ELR (cell line): ENCODE results near the gene ANKRD52.
A peak's percentile ranks its signal among the peaks of the same experiment; 100 is the strongest.

Experiments used
- DNase-seq: peaks from one replicate; pipeline ENCODE4 v3.0.0-alpha.2; 2015; ENCODE audit warnings: low read depth

Gene ANKRD52

DNA sequence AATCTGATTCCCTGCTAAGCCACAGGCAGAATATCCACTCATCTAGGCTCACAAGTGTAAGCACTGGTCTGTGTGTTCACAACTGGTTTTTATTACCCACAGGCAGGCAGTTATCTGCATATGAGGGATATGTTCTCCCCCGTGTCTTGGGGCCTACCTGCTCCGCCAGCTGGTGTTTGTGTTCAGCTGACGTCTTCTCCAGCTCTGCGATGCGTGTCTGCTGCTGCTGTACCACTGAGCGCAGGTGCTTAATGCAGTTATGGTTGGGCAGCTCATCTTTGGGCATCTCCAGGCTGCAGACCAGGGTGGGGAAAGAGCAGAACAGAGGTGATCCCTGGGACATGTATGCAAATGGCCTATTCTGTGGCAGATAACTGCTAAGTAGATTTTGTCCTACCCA is 50.2 kb downstream of the ANKRD52 start:
- DNase-seq, result no peak

DNA sequence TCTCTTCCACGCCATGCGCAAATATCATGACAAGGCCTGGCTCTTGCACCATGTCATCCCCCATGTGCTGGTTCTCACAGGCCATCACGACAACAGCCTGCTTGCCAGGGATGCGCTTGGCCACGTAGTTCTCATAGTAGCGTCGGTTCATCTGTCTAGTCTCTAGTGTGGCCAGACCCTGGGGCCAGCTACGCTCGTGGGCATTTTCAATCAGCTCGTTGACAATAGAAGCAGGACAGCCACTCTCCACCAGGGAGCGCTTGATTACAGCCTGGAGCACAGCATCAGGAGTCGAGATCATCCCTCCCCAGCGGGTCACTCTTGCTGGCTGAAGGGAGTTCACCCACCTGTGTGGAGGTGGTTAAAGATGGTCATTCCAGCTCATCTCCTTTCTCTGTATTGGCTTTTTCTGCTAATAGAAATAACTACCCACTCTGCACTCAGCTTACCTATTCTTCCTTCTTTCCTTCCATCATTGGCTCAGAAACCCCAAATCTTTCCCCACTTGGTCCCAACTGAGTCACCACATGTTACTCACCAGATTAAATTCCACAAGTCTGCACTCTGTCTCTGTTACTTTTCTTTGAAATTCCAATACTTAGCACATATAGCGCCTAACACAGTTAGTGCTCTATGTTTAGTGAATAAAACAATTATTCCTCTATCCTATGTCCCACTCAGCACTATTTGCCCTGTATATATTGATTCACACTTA is 51.6 kb downstream of the ANKRD52 start:
- peak; percentile 76 for DNase-seq

DNA sequence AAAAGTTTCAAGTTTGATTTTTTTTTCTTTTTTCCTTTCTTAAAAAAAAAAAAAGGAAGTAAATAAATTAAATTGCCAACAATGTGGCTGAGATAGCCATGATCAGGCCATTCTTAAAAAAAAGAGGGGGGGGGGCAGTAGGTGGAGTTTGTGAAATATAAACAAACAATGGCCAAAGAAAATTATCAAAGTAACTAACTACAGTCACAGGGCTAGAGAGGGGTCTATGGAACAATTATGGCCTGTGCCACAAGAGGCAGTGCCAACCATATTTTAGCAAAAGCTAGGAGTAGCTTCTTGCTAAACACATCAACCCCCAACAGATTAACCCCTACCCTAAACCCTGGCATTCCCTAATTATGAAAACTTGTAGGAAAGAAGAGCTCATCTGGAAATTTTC is 52.7 kb downstream of the ANKRD52 start:
- DNase-seq, result no peak

- no peak for DNase-seq
Observed at GRCh38 chr12:56204275-56204674, 53.9 kb downstream of the ANKRD52 start.

- DNase-seq, result no peak
Observed at GRCh38 chr12:56202838-56203237, 55.3 kb downstream of the ANKRD52 start.

DNA sequence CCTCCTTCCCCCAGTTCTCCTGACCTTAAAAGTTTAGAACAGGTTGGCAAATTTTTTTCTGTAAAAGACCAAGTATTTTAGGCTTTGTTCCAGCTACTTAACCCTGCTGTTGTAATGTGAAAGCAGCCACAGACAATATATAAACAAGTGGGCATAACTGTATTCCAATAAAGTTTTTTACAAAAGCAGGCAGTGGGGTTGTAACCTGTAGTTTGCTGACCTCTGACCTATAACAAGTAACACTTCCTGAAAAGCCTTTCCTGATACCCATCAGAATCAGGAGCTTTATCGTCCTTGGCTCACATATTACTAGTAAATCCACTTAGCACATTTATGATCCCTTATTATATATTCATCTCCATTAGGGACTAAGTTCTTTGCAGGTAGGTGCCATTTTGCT is 55.8 kb downstream of the ANKRD52 start:
- no peak for DNase-seq

- DNase-seq, result no peak
Observed at GRCh38 chr12:56198836-56199235, 59.3 kb downstream of the ANKRD52 start.

DNA sequence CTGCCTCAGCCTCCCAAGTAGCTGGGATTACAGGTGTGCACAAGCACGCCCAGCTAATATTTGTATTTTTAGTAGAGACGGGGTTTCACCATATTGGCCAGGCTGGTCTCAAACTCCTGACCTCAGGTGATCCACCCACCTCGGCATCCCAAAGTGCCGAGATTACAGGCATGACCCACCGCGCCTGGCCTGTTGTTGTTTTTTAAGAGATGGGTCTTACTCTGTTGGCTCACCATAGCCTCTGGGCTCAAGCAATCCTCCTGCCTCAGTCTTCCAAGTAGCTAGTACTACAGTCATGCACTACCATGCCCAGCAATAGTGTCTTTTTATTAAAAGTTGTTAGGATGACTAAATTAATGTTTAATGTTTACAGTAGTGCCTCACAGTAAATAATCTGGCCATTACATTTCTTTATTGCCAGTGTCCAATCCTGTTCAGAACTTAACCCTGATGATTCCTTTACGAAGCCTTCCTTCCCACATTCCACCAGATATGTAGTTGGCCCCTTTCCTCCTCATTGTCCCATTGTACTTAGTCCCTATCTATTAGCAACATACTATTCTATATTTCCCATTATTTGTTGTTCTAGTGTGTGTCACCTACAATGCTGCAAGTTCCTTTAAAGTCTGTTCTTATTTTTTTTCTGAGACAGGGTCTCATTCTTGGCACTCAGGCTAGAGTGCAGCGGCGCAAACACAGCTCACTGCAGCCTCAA is 60.1 kb downstream of the ANKRD52 start:
- no peak for DNase-seq

DNA sequence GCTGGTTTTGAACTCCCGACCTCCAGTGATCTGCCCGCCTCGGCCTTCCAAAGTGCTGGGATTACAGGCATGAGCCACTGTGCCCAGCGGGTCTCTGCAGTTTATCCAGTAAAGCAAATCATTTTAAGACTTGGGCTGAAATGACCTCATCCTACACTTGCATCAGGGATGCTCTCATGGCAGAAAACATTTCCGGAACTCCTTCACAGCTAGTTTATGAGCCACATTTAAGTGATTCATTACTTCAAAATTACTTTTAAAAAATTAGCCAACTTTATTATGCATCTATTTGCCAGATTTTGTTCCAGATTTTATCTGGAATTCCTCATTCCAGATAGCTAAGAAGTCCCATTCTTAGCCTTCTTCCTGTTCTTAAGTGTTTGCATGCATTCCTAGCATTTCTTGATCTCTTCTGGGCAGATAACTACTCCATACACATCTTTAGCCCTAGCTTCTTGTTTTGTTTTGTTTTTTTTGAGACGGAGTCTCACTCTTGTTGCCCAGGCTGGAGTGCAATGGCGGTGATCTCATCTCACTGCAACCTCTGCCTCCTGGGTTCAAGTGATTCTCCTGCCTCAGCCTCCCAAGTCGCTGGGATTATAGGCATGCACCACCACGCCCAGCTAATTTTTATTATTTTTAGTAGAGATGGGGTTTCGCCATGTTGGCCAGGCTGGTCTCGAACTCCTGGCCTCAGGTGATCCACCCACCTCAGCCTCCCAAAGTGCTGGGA is 61.2 kb downstream of the ANKRD52 start:
- peak; percentile 95 for DNase-seq

DNA sequence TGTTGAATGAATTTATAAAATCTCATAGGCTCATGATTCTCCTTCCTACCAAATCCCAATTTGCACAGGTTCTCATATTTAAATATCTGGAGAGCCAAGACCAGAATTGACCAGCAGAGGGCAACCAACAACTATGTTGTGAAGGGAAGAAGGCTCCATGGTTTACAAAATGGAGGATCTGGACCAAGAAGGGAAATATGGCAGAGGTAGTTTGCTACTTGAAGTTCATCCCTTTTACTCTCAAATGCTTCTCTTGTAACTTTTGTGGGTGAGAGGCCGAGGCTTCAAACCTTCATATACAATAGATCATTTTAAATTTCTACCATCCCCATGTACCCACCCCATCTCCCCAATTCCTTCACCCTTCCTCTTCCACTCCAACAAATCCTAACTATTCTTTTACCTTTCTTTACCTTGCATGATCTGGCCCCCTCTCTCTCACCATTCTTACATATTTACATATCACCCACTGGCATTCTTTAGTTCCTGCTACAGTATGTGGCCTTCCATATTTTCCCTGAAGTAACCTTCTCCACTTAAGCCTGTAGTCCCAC is 65.1 kb downstream of the ANKRD52 start:
- peak; percentile 93 for DNase-seq

DNA sequence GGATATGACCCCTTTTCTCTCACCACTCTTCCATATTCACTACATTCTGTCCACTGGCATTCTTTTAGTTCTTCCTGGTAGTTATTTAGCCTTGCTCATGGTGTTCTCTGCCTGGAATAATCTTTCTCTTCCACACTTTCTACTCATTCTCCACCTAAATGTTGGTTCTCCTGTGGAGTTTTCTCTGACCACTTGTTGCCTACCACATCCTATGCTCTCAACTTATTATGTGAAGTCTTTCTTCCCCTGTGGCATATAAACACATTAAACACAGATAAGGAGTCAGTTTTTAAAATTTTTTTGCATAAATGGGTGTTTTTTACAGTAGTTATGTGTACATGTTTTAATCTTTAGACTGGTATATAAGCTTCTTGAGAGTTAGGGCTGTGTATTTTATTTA is 65.6 kb downstream of the ANKRD52 start:
- DNase-seq, result no peak

- DNase-seq, result no peak
Observed at GRCh38 chr12:56190695-56191155, 67.5 kb downstream of the ANKRD52 start.

DNA sequence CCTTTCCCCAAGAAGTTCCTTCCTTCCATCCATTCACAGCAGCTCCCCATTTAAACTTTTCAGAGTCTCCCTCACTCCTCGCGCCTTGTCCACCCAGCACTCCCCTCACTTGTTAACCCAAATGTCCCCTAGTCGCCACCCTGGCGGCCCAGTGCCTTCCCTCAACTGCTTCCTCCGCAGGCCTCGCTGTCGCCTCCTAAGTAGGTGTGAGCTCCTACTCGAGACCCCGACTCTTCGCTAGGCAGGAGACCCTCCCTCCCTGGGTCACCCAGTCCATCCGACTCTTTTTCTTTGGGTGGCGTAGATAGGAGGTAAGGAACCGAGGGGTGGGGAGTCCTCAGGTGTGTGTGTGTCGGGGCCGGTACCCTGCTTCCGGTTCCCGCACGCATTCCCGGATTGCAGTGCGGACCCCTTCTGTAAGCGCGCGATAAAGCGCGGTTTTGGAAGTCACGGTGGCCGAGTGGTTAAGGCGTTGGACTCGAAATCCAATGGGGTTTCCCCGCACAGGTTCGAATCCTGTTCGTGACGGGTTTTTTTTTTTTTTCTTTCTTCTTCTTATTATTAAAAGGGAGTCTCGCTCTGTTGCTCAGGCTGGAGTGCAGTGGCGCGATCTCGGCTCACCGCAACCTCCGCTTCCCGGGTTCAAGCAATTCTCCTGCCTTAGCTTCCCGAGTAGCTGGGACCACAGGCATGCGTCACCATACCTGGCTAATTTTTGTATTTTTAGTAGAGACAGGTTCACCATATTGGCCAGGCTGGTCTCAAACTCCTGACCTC is 68.1 kb downstream of the ANKRD52 start:
- peak; percentile 87 for DNase-seq

DNA sequence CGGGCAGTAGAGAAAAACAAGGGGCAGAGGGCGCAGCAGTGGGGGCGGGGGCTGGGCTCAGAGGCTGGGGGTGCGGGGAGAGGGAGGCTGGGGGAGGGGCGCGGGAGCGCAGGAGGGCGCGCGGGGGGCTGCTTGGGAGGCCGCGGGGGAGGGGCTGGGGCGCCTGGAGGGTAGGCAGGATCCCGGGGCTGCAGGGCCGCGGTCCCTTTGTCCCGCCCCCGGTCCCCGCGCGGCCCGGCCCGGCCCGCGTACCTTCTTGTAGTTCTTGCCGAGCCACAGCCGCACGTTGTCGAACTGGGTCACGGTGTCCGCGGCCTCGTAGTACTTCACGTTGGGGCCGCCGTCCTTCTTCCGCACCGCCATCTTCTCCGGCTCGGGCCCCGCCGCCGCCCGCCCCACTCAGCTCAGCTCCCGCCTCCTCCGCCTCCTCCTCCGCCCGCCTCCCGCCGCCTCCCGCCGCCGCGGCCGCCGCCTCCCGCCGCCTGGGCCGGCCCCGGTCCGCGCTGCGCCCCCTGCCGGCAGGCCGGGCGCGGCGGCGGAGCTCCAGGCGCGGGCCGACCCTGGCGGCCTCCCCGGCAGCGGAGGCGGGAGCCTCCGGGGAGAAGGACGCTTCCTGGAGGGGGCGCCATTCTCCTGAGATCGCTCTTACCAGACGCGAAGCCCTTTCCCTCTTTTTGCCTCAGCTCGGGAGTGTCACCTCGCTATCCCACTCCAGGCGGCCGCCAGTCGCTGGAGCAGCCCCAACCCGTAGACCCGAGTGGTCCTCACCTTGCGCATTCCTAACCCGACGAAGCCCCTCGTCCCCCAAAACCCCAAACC is 68.9 kb downstream of the ANKRD52 start, which contains the start of gene SMARCC2:
Gene SMARCC2 (minus strand): TSS at position 385 of the 819 bp plus-strand sequence. CDS start 22 bp downstream, at position 363.
- peak; percentile 92 for DNase-seq

- DNase-seq, result peak; percentile 29
Observed at GRCh38 chr12:56188778-56189098, 69.4 kb downstream of the ANKRD52 start.

DNA sequence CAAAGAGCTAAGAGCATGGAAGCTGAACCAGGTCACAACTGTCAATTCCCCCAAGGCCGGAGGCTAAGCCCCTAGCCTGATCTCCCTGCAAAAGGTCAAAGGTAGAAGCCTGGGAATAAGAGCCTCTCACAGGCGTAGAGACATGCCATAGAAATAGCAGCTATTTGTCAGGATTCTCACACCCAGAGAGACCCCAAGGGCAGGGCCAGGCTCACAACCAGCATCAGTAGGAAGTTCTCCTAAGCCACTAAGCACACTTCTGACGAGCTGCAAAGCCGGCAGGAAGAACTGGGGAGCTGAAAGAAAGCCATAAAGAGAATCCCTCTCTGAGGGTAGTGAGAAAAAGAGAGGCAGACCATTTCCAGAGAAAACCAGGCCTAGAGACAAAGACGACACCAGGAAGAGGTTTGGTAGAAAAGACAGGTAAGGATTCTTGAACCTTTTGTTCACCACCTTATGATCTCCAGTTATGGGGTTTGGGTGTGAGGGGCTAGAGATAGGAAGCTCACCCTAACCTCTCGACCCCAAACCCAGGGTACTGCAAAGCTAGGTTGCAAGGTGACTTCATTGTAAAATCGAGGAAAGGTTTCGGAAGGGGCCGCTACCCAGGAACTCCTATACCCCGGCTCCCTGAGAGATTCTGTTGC is 69.9 kb downstream of the ANKRD52 start:
- DNase-seq, result peak; percentile 37
